A673 (cell line): ENCODE measurements around the gene UCHL1.
A peak's percentile ranks its signal among the peaks of the same experiment; 100 is the strongest.

Experiments
- EZH2 ChIP-seq: fragments of 200-600 bp; sonication (generic); IDR thresholded peaks from 2 replicates; pipeline ENCODE4 v1.6.1; 2017; ENCODE audit warnings: borderline replicate concordance, low read depth, mild to moderate bottlenecking, mixed read lengths, antibody characterized with exemption, low read length; ENCODE audit not compliant: poor library complexity, severe bottlenecking
- TF ChIP-seq, protein P1 (sequence below): fragments of 300-800, 200-600 bp; sonication (generic); conservative IDR thresholded peaks from 2 replicates; pipeline ENCODE4 v1.5.1; 2017; ENCODE audit warnings: low read depth, mild to moderate bottlenecking, antibody characterized with exemption, low read length, moderate library complexity, mixed read lengths

DNA sequence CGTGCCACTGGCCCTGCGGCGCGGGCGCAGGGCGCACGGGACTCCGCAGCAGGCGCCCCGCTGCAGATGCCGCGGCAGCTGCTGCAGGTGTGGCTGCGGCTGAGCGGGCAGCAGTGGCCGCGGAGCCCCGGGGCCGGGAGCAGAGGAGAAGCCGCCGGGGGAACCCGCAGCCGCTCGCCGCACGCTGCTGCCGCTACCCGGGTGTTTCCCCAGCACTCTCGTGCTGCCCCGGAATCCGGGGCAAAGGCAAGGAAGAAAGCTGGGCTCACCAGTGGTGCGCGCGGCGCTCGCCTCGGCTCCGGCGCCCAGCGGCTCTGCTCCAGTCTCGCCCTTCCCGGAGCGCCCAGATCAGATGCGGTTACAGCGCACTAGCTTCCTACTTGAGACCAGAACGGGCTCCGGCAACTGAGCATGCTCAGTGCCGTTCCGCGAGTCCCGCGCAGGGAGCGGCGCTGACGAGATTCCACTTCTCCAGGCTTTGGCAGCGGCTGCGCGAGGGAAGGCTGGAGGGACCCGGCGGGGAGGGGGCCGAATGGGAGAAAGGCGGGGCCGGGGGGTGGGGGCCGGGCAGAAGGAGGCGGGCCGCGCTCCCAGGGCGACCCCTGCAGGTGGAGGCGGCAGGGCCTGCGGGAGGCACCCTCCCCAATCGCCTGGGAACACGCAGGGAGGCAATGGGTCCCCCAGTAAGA, 42.4 kb upstream of the UCHL1 start, which contains the start of gene APBB2:
- TF ChIP-seq, protein P1, sequence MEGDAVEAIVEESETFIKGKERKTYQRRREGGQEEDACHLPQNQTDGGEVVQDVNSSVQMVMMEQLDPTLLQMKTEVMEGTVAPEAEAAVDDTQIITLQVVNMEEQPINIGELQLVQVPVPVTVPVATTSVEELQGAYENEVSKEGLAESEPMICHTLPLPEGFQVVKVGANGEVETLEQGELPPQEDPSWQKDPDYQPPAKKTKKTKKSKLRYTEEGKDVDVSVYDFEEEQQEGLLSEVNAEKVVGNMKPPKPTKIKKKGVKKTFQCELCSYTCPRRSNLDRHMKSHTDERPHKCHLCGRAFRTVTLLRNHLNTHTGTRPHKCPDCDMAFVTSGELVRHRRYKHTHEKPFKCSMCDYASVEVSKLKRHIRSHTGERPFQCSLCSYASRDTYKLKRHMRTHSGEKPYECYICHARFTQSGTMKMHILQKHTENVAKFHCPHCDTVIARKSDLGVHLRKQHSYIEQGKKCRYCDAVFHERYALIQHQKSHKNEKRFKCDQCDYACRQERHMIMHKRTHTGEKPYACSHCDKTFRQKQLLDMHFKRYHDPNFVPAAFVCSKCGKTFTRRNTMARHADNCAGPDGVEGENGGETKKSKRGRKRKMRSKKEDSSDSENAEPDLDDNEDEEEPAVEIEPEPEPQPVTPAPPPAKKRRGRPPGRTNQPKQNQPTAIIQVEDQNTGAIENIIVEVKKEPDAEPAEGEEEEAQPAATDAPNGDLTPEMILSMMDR: peak; percentile 84
- no peak for TF ChIP-seq EZH2
